HUDEP-2 (cell line): Measurements from ENCODE around the gene HAUS5.

ENCODE experiments used
- DNase-seq, 76 experiments: peaks; one replicate each; lab custom pipeline; 2025; ENCODE audit not compliant: unreplicated experiment in 76 of 76; lab: John Stamatoyannopoulos, UW

HAUS5 gene

GRCh38 chr19:35669566-35669965, 57.0 kb downstream of the HAUS5 start:
- DNase-seq = no peak

GRCh38 chr19:35669974-35670373, 57.4 kb downstream of the HAUS5 start:
- no peak for DNase-seq

GRCh38 chr19:35670686-35671085, 58.2 kb downstream of the HAUS5 start:
- DNase-seq = no peak

GRCh38 chr19:35671818-35672217, 59.3 kb downstream of the HAUS5 start:
- peak in 11 of 76 experiments; percentile 8 to 49 (median 31) for DNase-seq

GRCh38 chr19:35673121-35673804, 60.7 kb downstream of the HAUS5 start:
- DNase-seq = peak in 14 of 76 experiments; percentile 6 to 34 (median 16)
